Retina (tissue), 1 donor: Measurements from ENCODE around the gene LAMA2.

ENCODE experiments used
- DNase-seq: peaks from one replicate; pipeline ENCODE4 v3.0.0-alpha.2; 2016

The LAMA2 gene

DNA sequence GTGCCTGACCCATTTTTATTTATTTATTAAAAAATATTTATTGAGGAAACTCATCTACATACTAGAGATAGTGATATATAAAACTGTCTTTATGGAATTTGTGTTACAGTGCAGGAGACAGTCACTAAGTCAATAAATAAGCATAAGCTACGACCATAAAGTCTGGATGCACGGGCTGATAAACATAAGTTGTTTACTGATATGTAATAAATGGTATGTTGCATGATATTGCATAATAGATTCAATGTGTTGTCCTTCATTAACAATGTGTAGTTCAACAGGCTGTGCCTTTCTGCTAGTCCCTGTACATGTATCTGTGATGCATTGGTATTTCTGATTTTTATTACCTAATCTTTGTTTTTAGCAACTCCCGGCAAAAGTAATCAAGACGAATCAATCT is 515.8 kb downstream of the LAMA2 start:
- DNase-seq = no peak

DNA sequence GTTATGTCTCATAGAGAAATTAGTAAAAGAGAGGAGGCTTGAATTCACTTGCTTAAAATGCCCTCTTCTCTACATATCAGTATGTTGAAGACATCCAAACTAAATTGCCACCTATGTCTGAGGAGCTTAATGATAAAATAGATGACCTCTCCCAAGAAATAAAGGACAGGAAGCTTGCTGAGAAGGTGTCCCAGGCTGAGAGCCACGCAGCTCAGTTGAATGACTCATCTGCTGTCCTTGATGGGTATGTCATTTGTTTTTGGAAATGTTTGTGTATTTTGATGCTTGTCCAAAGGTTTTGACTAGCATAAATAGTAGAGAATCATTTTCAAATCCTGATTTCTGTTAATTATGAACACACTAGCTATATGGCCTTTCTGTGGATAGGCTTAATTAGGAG is 519.3 kb downstream of the LAMA2 start:
- DNase-seq = no peak

DNA sequence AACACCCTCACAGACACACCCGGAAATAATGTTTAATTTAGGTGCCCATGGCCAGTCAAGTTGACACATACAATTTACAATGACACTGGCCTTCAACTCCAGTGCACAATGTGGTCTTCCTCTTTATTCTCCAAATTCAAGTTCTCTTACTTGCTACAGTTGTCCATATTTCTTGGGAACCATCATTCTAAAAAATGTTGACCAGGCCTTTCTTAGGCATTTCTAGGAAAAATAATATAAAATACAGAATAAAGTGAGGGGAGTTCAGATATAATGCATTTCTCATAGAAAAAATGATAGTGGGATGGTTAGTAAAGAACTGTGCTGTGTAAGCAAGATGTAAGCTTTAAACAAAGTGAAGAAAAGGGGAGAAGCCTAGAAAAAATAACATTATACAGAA is 528.2 kb downstream of the LAMA2 start:
- no peak for DNase-seq

GRCh38 chr6:129416337-129416990 is 533.5 kb downstream of the LAMA2 start:
- no peak for DNase-seq

DNA sequence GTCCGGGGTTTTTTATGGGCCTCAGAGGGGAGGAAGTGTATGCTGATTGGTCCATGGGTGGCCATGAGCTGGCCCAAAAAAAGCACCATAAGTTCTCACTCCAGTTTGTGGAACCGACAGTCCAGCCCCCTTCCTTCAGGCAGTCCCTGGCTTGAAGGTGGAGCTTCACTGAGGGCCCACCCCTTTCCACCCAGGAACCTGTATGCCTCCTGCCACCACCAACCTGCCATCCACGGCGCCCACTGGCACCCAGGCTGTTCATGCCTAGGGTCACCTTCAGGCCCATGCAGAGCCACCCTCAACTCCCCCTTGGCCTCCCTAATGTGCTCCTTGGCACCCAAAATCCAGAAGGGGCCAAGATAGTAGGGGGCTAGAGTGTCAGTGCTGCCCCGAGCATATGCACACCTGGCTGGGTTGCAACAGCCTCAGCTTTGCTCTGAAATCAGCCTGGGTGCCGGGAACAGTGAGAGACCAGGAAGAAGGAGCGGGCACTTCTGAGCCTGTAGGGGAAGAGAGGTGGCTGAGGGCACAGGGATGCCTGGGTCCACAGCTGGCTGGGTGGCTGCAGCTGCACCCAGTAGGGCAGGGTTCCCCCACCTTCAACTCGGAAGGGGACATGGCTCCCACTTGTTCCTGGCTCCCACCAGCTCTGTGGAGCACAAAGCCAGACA is 534.6 kb downstream of the LAMA2 start:
- no peak for DNase-seq

GRCh38 chr6:129419324-129419723 is 536.4 kb downstream of the LAMA2 start:
- no peak for DNase-seq

DNA sequence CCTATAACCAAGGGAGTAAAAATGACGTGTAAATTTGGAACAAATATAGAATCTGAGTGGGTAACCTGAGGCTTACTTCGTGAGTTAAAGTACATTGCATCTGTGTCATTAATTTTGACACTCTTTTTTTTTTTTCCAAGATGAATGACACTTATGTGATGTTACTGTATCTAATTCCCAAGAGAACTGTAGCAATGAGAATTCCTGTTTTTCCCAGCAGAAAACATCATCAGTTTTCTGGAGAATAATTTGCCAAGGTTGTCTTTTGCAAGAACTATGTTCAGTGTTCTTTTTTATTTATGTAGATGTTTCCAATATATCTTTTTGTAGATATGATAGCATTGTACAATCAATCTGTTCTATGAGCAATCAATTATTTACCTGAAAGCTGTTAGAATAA is 543.4 kb downstream of the LAMA2 start:
- DNase-seq = no peak

- no peak for DNase-seq
These were observed 547.0 kb downstream of the LAMA2 start for GRCh38 chr6:129429956-129430355.

DNA sequence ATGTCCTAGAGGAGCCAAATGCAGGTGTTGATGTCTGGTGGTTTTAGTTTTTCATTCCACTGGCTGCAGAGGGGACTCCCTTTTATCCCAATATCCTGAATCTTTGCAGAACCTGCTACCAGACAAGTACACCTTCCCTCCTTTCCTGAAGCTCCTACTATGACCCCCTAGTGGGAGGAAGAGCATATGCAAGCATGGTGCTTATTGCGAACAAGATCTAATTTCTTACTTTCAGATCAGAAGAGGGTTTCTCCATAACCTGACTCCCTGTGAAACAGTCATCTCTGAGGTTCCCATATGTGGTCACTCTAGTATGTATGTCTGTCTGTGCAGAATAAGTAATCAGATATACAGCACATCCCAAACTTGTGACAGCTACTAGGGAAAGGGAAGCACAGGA is 549.8 kb downstream of the LAMA2 start:
- DNase-seq = no peak

- no peak for DNase-seq
These were observed 551.2 kb downstream of the LAMA2 start for GRCh38 chr6:129434091-129434490.

- DNase-seq = peak; percentile 27
These were observed 557.8 kb downstream of the LAMA2 start for GRCh38 chr6:129440691-129441090.

DNA sequence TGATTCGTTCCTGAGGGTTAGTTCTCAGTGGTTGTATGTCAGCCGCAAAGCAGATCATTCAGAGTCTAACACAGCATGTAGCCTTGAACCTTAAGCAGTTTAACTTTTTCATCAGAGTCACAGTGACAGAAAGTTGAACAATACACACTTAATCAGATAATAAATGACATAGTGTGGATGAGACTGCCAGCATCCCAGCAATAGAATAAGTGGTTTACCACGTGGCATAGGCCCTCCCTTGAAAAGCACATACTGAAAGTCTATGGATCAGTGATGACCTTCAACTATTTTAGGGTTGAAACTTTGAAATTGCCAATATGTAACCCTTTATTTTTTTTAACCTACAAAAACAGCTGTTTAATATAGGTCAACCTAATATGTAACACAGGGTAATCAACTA is 561.7 kb downstream of the LAMA2 start:
- DNase-seq = no peak

DNA sequence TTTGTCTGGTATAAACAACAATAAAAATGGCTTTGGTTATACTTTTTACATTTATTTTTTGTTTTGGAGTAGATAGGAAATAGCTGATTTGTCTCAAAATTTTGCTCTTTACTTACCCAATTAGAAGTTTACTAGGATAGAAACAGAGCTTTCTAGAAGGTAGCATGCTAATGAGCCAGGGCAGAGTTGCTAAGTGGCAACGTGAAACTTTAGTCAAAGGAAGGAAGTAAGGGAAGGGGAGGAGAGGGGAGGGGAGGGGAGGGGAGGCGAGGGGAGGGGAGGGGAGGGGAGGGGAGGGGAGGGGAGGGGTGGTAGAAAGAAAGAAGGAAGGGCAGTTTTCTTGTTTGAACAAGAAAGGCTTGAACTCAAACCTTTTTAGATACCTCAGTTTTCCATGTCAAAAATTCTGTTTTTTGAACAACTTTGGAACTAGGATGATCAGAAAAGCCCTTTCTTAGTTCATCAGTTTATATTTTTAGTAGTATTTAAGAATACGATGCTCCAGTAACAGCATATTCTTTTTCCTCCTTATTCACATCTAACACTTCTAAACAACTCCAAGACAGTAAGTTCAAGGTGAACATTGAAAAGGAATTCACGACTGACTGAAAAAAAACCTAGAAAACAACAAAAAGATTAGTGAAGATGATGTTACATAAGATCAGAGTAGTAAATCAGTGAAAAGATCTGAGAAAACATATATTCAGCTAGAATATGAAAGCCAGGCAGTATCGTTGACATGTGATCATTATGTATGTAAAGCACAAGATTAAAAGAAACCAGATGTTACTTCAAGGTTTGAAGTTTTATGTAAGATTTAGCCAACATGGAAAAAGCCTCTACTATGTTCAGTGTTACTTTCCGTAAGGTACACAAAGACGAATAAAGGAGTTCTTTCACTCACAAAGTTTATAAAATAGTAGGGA is 563.6 kb downstream of the LAMA2 start:
- no peak for DNase-seq

- no peak for DNase-seq
These were observed 564.2 kb downstream of the LAMA2 start for GRCh38 chr6:129447198-129447565.

DNA sequence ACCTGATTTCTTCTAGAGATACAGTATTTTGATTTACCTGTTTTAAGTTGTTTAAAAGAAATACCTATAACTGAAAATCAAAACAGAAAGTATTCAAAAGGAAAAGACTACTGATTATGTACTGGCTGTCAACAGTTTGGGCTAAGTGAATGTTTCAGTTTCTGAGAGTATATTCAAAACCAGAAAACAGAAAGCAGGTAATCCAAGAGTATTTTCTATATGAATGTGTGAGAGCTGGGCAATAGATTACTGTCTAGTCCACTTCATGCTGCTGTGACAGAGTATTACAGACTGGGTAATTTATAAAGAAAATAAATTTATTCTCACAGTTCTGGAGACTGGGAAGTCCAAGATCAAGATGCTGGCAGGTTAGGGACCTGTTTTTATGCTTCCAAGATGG is 566.0 kb downstream of the LAMA2 start:
- no peak for DNase-seq

- no peak for DNase-seq
These were observed 568.2 kb downstream of the LAMA2 start for GRCh38 chr6:129451187-129451586.

- no peak for DNase-seq
These were observed 570.1 kb downstream of the LAMA2 start for GRCh38 chr6:129453073-129453472.

GRCh38 chr6:129454488-129454887 is 571.5 kb downstream of the LAMA2 start:
- DNase-seq = no peak

- DNase-seq = no peak
These were observed 572.3 kb downstream of the LAMA2 start for GRCh38 chr6:129455126-129455769.

DNA sequence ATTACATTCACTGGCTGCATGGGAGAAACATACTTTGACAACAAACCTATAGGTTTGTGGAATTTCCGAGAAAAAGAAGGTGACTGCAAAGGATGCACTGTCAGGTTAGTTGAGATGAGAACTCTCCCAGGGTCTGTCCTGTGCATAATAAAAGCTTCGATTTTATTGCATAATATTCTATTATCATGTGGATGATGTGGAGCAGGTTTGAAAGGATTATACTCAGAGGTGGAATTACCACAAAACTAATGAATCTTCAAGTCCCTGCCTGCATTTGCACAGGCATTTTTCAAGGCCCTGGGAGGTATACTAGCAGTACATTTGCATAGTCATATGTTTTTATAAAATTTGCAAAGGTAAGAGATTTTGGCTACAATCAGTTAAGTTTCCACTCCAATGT is 577.3 kb downstream of the LAMA2 start:
- DNase-seq = no peak

GRCh38 chr6:129469070-129469662 is 586.2 kb downstream of the LAMA2 start:
- DNase-seq = no peak

DNA sequence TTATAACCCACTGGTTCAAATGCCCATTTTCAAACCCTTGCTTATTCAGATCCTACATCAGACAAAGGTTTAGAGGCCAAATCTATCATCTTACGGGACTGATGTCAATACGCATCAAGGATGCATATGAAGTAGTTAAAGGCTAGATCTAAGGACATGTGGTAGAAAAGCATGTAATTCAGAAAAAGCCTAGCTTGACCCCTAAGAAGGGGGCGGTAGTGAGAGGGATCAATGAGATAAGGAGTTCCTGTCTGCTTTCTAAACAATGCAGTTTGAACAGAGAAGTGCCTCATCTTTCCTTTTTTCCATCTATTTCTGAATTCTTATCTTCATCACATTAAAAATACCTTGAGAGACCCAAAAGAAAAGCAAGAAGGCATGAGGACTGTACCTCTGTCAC is 589.3 kb downstream of the LAMA2 start:
- DNase-seq = no peak

DNA sequence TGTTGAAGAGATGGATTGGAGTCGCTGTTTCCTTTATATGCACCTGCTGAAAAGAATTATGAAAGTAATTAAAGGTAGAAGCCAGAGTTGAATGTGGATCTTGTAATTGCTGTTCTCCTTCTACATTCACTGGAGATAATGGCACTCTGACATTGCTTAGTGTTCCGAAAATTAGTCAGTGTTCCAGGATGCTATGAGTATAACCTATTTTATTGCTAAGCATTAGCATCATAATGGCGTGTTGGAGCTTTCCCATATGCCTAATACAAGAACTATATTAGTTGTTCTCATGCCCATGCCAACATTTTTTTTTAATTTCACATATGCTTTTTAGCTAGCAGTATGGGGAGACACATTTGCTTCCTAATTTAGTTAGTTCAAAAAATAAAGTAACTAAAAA is 590.6 kb downstream of the LAMA2 start:
- DNase-seq = no peak
